ENCODE data around the gene SMARCC2. TPM values are rescaled to one million over a fixed set of nuclear protein-coding genes. Genes with fewer than 3 reads are reported as not detected.
A peak's percentile ranks its signal among the peaks of the same experiment; 100 is the strongest.

The SMARCC2 gene
- total and polyA plus RNA-seq, 2 of the 13 experiments (the other 11 are each of a cell fraction or from before 2014, with no cell fraction given) = 21.3 to 24.1 TPM

- TF ChIP-seq SRF (IDR thresholded peaks at IDR 0.05; ENCODE audit: low read depth, low read length) (no peak), CBX2 (IDR thresholded peaks at IDR 0.05; ENCODE audit: low read depth, low read length) (no peak), CBX2 (CRISPR knock-in tag; IDR thresholded peaks at IDR 0.05; ENCODE audit: low read depth) (no peak), BRD4 (CRISPR knock-in tag; IDR thresholded peaks at IDR 0.05) (0 out of 2 replicates have a peak, but pooled peaks have one; percentile 27), PHF21A (CRISPR knock-in tag; IDR thresholded peaks at IDR 0.05) (no peak), ZNF33A (CRISPR knock-in tag; IDR thresholded peaks at IDR 0.05; ENCODE audit: borderline replicate concordance) (0 out of 2 replicates have a peak, but pooled peaks have one; percentile 33), SNAPC5 (CRISPR knock-in tag; IDR thresholded peaks at IDR 0.05; ENCODE audit: borderline replicate concordance) (no peak), KAT2B (IDR thresholded peaks at IDR 0.05; ENCODE audit: borderline replicate concordance, low read depth, low read length) (no peak), GMEB1 (CRISPR knock-in tag; IDR thresholded peaks at IDR 0.05; ENCODE audit: borderline replicate concordance) (0 out of 2 replicates have a peak, but pooled peaks have one; percentile 42), ELK4 (CRISPR knock-in tag; IDR thresholded peaks at IDR 0.05; ENCODE audit: borderline replicate concordance) (no peak), BRCA1 (CRISPR knock-in tag; IDR thresholded peaks at IDR 0.05) (peak; percentile 76; the same call in 1 of the 2 replicates), ZNF546 (CRISPR knock-in tag; conservative IDR thresholded peaks at IDR 0.05) (no peak), FOSL2 (CRISPR knock-in tag; IDR thresholded peaks at IDR 0.05) (peak; percentile 72), KDM4B (CRISPR knock-in tag; IDR thresholded peaks at IDR 0.05) (no peak), ZNF788 (CRISPR knock-in tag; IDR thresholded peaks at IDR 0.05; ENCODE audit: borderline replicate concordance) (no peak), YY1 (IDR thresholded peaks at IDR 0.05; ENCODE audit: insufficient read depth, insufficient replicate concordance, low read depth, low read length) (peak; percentile 90), THRA (CRISPR knock-in tag; IDR thresholded peaks at IDR 0.05; ENCODE audit: borderline replicate concordance) (no peak), ZNF567 (CRISPR knock-in tag; IDR thresholded peaks at IDR 0.05; ENCODE audit: borderline replicate concordance) (no peak), FOXP1 (IDR thresholded peaks at IDR 0.05) (no peak), FOXP1 (CRISPR knock-in tag; IDR thresholded peaks at IDR 0.05) (no peak), NBN (conservative IDR thresholded peaks at IDR 0.05) (no peak), CENPBD1 (CRISPR knock-in tag; IDR thresholded peaks at IDR 0.05; ENCODE audit: borderline replicate concordance, low read depth) (no peak), TRAFD1 (CRISPR knock-in tag; IDR thresholded peaks at IDR 0.05; ENCODE audit: borderline replicate concordance) (no peak), NKX3-1 (CRISPR knock-in tag; IDR thresholded peaks at IDR 0.05) (no peak)
Observed at GRCh38 chr12:56158029-56158925, 31.0 kb downstream of the SMARCC2 start, which contains the start of gene MYL6 (continued).
